ENCODE results near the gene SLC8B1. TPM values are rescaled to one million over a fixed set of nuclear protein-coding genes. Genes with fewer than 3 reads are reported as not detected.

The SLC8B1 gene
- total and polyA plus RNA-seq, 4 donors: 9.9 to 23.8 (median 14.2) TPM

DNA sequence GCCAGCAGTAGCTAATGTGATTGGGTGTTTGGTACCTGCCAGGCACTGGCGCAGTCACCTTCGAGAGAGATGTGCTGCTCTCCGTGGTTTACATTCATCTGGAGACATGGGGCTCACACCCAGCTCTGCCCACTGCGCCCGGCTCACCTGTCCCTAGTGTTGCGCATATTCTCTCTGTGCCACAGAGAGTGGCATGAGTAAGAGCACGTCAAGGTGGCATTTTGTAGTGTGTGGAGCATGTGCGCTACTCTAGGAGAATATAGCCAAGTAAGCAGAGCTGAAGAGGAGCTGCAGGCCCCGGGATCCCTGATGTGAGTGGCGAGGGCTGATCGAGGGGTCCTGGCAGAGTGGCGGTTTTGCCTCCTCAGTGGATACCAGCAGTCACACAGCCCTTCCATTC is 66.8 kb downstream of the SLC8B1 start:
- no peaks in the 10 kb centered on the region for H3K9me3 ChIP-seq (ENCODE audit: control insufficient read depth in 4 of 4, low read length in 3 of 4)
- H3K27ac ChIP-seq (ENCODE audit: low read depth in 1 of 2, low read length in 2 of 2): no peak overlapping the region
- no peaks in the 10 kb centered on the region for H3K27me3 ChIP-seq (ENCODE audit: control insufficient read depth in 4 of 4, insufficient read depth in 4 of 4, low read length in 3 of 4)
- peaks cover 1 to 33% (median 16%) of the 10 kb centered on the region in 4 donors for H3K36me3 ChIP-seq (ENCODE audit: control insufficient read depth in 4 of 4, insufficient read depth in 3 of 4, low read depth in 1 of 4, low read length in 3 of 4)
- peaks cover 8 to 21% (median 17%) of the 10 kb centered on the region in 4 donors for H3K4me1 ChIP-seq (ENCODE audit: control insufficient read depth in 4 of 4, insufficient read depth in 4 of 4, low read length in 3 of 4)
- no peak for TF ChIP-seq HNF4A (conservative IDR thresholded peaks at IDR 0.05)
- TF ChIP-seq, protein P1, sequence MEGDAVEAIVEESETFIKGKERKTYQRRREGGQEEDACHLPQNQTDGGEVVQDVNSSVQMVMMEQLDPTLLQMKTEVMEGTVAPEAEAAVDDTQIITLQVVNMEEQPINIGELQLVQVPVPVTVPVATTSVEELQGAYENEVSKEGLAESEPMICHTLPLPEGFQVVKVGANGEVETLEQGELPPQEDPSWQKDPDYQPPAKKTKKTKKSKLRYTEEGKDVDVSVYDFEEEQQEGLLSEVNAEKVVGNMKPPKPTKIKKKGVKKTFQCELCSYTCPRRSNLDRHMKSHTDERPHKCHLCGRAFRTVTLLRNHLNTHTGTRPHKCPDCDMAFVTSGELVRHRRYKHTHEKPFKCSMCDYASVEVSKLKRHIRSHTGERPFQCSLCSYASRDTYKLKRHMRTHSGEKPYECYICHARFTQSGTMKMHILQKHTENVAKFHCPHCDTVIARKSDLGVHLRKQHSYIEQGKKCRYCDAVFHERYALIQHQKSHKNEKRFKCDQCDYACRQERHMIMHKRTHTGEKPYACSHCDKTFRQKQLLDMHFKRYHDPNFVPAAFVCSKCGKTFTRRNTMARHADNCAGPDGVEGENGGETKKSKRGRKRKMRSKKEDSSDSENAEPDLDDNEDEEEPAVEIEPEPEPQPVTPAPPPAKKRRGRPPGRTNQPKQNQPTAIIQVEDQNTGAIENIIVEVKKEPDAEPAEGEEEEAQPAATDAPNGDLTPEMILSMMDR (IDR thresholded peaks at IDR 0.05; ENCODE audit: low read depth, low read length, missing input control): no peak
- no peak for TF ChIP-seq FOXA1 (IDR thresholded peaks at IDR 0.05)
- TF ChIP-seq, protein P2, sequence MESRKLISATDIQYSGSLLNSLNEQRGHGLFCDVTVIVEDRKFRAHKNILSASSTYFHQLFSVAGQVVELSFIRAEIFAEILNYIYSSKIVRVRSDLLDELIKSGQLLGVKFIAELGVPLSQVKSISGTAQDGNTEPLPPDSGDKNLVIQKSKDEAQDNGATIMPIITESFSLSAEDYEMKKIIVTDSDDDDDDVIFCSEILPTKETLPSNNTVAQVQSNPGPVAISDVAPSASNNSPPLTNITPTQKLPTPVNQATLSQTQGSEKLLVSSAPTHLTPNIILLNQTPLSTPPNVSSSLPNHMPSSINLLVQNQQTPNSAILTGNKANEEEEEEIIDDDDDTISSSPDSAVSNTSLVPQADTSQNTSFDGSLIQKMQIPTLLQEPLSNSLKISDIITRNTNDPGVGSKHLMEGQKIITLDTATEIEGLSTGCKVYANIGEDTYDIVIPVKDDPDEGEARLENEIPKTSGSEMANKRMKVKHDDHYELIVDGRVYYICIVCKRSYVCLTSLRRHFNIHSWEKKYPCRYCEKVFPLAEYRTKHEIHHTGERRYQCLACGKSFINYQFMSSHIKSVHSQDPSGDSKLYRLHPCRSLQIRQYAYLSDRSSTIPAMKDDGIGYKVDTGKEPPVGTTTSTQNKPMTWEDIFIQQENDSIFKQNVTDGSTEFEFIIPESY (IDR thresholded peaks at IDR 0.05): no peak
- no peak for TF ChIP-seq TAF1 (conservative IDR thresholded peaks at IDR 0.05)
- TF ChIP-seq, protein P3, sequence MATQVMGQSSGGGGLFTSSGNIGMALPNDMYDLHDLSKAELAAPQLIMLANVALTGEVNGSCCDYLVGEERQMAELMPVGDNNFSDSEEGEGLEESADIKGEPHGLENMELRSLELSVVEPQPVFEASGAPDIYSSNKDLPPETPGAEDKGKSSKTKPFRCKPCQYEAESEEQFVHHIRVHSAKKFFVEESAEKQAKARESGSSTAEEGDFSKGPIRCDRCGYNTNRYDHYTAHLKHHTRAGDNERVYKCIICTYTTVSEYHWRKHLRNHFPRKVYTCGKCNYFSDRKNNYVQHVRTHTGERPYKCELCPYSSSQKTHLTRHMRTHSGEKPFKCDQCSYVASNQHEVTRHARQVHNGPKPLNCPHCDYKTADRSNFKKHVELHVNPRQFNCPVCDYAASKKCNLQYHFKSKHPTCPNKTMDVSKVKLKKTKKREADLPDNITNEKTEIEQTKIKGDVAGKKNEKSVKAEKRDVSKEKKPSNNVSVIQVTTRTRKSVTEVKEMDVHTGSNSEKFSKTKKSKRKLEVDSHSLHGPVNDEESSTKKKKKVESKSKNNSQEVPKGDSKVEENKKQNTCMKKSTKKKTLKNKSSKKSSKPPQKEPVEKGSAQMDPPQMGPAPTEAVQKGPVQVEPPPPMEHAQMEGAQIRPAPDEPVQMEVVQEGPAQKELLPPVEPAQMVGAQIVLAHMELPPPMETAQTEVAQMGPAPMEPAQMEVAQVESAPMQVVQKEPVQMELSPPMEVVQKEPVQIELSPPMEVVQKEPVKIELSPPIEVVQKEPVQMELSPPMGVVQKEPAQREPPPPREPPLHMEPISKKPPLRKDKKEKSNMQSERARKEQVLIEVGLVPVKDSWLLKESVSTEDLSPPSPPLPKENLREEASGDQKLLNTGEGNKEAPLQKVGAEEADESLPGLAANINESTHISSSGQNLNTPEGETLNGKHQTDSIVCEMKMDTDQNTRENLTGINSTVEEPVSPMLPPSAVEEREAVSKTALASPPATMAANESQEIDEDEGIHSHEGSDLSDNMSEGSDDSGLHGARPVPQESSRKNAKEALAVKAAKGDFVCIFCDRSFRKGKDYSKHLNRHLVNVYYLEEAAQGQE (IDR thresholded peaks at IDR 0.05): no peak
- no peak for TF ChIP-seq RAD21 (IDR thresholded peaks at IDR 0.05)
- TF ChIP-seq, protein P4, sequence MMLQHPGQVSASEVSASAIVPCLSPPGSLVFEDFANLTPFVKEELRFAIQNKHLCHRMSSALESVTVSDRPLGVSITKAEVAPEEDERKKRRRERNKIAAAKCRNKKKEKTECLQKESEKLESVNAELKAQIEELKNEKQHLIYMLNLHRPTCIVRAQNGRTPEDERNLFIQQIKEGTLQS (IDR thresholded peaks at IDR 0.05): no peak
- TF ChIP-seq RXRA (IDR thresholded peaks at IDR 0.05): no peak
- H3K9ac ChIP-seq (ENCODE audit: low read depth in 1 of 2, low read length in 2 of 2): no peak overlapping the region
- WGBS: 97% methylated on average over 12 of the region's 12 CpGs
- no peak for DNase-seq (ENCODE audit: low spot score)
- no peak overlapping the region for H3K4me3 ChIP-seq (ENCODE audit: low read depth in 1 of 3, low read length in 3 of 3)

DNA sequence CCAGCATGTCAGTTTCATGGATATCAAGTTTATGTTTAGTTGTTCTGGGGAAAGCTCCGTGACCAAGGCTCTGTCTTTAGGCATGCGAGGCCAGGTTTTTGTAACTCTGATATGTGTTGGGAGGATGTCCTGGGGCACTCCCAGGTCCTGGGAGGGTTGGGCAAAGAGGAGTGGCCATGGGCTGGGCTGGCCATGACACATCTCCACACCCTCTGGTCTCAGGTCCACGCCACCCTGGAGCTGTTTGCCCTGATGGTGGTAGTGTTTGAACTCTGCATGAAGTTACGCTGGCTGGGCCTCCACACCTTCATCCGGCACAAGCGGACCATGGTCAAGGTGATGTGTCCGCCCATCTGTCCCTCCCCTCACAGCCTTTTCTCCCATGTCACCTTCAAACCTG is 67.3 kb downstream of the SLC8B1 start:
- Histone ChIP-seq H3K9ac (ENCODE audit: low read depth in 1 of 2, low read length in 2 of 2) (no peak overlapping the region), H3K4me3 (ENCODE audit: low read depth in 1 of 3, low read length in 3 of 3) (no peak overlapping the region), H3K36me3 (ENCODE audit: control insufficient read depth in 4 of 4, insufficient read depth in 3 of 4, low read depth in 1 of 4, low read length in 3 of 4) (peaks cover 1 to 29% (median 16%) of the 10 kb centered on the region in 4 donors), H3K9me3 (ENCODE audit: control insufficient read depth in 4 of 4, low read length in 3 of 4) (no peaks in the 10 kb centered on the region), H3K27me3 (ENCODE audit: control insufficient read depth in 4 of 4, insufficient read depth in 4 of 4, low read length in 3 of 4) (no peaks in the 10 kb centered on the region), H3K27ac (ENCODE audit: low read depth in 1 of 2, low read length in 2 of 2) (no peak overlapping the region), H3K4me1 (ENCODE audit: control insufficient read depth in 4 of 4, insufficient read depth in 4 of 4, low read length in 3 of 4) (peaks cover 8 to 17% (median 16%) of the 10 kb centered on the region in 4 donors)
- WGBS: 96% methylated on average over 7 of the region's 7 CpGs
- DNase-seq (ENCODE audit: low spot score): no peak
- TF ChIP-seq, protein P3 (IDR thresholded peaks at IDR 0.05): no peak
- TF ChIP-seq SP1 (IDR thresholded peaks at IDR 0.05): no peak
- TF ChIP-seq, protein P2 (IDR thresholded peaks at IDR 0.05): no peak
- TF ChIP-seq, protein P5, sequence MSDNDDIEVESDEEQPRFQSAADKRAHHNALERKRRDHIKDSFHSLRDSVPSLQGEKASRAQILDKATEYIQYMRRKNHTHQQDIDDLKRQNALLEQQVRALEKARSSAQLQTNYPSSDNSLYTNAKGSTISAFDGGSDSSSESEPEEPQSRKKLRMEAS (IDR thresholded peaks at IDR 0.05): no peak
- TF ChIP-seq NR2F2 (IDR thresholded peaks at IDR 0.05): no peak
